H1 (cell line): ENCODE measurements around the gene EIF2B5.

Source experiments
- POLR2A ChIP-seq, 2 experiments: IDR thresholded peaks; 1 replicate in 1 of 2; 2 replicates in 1 of 2; pipeline ENCODE4 v1.6.1; 2011; ENCODE audit warnings: low read depth in 2 of 2, low read length in 2 of 2, mild to moderate bottlenecking in 2 of 2; ENCODE audit errors: control extremely low read depth in 1 of 2
- RNF2 ChIP-seq: fragments of 200-900, 300-1000 bp; sonication (generic); IDR thresholded peaks from 2 replicates; pipeline ENCODE4 v1.7.1; 2016; ENCODE audit warnings: borderline replicate concordance, low read depth, mild to moderate bottlenecking, antibody characterized with exemption, low read length; ENCODE audit not compliant: poor library complexity, severe bottlenecking; ENCODE audit errors: missing control alignments
- ZNF274 ChIP-seq: IDR thresholded peaks from 2 replicates; pipeline ENCODE4 v1.7.0; 2012; ENCODE audit warnings: low read length, borderline replicate concordance; ENCODE audit errors: extremely low read depth

- no peak for TF ChIP-seq RNF2
- no peak for TF ChIP-seq POLR2A (IDR thresholded peaks at IDR 0.05; ENCODE audit: control extremely low read depth in 1 of 2, low read depth in 2 of 2, low read length in 2 of 2)
- TF ChIP-seq ZNF274, result no peak
Measured at GRCh38 chr3:184126006-184126405, 9.2 kb upstream of the EIF2B5 start.
